Measurements from ENCODE around the gene UBE2J1. TPM values are rescaled to one million over a fixed set of nuclear protein-coding genes. Genes with fewer than 3 reads are reported as not detected.

Gene UBE2J1
- total and polyA plus RNA-seq, 10 of the 15 experiments (the other 5 are each of a cell fraction or from before 2014, with no cell fraction given): 48.7 to 131 (median 90.0) TPM

DNA sequence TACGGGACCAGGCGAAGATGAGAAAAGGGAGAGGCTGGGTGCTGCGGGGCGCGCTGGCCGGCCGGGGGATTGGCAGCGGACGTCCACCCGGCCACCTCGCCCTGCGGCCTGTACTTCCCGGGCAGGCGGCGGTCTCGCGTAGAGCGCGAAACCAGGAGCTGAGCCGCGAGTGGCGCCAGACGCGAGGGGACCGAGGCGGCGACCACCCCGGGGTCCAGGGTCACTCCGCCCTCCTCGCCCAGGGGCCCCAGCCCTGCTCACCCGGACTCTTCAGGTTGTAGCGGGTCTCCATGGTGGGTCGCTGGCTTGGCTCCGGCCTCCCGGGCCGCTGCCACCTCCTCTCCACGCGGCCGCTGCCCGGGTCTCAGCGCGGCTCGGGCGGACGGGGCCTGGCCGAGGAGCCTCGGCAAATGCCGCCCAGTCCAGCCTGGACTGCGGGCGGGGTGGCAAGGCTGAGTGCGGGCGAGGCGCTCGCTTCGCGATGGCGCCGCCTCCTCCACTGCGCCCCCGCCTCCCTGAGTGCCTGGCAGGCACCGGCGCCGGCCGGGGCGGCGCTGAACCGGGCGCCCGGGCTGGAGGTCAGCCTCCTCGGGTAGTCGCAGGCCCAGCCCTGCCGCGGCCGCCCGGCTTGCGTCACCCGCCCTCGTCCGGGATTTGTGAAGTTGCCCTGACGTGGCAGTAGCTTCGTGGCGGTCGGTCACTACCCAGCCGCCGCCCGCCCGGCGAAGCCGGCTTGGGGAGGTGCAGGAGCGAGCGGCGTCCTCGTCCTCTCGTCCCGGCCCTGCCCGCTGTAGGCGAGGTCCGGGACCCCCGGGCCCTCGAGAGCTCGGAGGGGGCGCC, at the start of gene UBE2J1 (continued):
- TF ChIP-seq ZBTB11 (CRISPR knock-in tag; IDR thresholded peaks at IDR 0.05) (no peak), EGR1 (IDR thresholded peaks at IDR 0.05; ENCODE audit: borderline replicate concordance in 1 of 2, low read depth in 2 of 2, low read length in 2 of 2) (peak in 1 of 2 experiments; percentile 61; a peak in 1 of 3 replicates), HDAC2 (IDR thresholded peaks at IDR 0.05) (no peak), NFYB (IDR thresholded peaks at IDR 0.05; ENCODE audit: insufficient read depth, low read depth, low read length) (no peak), SIN3A (IDR thresholded peaks at IDR 0.05; ENCODE audit: low read depth, low read length) (peak; percentile 74), TCF3 (IDR thresholded peaks at IDR 0.05; ENCODE audit: borderline replicate concordance, insufficient read depth, low read depth, low read length) (no peak), ZNF622 (IDR thresholded peaks at IDR 0.05) (no peak), LARP7 (IDR thresholded peaks at IDR 0.05) (peak; percentile 95), JUNB (IDR thresholded peaks at IDR 0.05) (no peak), RBBP5 (conservative IDR thresholded peaks at IDR 0.05) (no peak)
- TF ChIP-seq, protein P1, sequence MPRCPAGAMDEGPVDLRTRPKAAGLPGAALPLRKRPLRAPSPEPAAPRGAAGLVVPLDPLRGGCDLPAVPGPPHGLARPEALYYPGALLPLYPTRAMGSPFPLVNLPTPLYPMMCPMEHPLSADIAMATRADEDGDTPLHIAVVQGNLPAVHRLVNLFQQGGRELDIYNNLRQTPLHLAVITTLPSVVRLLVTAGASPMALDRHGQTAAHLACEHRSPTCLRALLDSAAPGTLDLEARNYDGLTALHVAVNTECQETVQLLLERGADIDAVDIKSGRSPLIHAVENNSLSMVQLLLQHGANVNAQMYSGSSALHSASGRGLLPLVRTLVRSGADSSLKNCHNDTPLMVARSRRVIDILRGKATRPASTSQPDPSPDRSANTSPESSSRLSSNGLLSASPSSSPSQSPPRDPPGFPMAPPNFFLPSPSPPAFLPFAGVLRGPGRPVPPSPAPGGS (IDR thresholded peaks at IDR 0.05; ENCODE audit: borderline replicate concordance, insufficient read depth, low read depth, low read length, poor library complexity, severe bottlenecking): no peak
